Activated CD4-positive, alpha-beta T cell treated with anti-CD3 and anti-CD28 coated beads, Interleukin-10, Interleukin-2, amounts not matched to agents 100 ng/mL and 50 ng/mL, durations not matched to agents 16 hours and 8 hours (primary cell): ENCODE measurements around the gene MICAL3.

ENCODE experiments used
- DNase-seq: peaks from one replicate; pipeline ENCODE4 v3.0.0-alpha.2; 2020

MICAL3 gene

GRCh38 chr22:17864398-17865182 lies 159.8 kb downstream of the MICAL3 start:
- DNase-seq, result no peak

DNA sequence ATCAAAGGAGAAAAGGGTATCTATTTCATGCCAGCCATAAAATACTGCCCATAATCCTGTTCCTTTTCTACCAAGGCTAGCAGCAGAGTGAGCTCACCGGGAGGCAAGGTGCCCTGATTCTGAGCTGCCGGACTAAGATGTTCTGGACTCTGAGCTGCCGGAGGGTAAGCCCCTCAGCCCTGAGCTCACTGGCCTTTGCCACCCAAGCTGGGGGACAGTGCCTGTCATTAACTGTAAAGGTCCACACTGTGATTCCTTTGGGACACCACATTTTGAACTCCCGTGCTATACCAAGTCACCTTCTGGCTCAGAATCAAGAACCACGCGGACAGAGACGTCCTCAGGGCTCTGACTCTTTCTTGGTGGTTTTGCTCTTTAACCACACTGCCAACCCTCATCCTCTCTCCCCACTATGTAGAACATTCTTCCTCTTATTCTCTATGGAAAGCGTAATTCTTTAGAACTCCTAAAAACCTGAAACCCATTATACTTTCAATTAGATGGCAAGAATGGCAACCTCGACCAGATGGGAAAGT lies 161.6 kb downstream of the MICAL3 start:
- DNase-seq, result no peak

GRCh38 chr22:17861909-17862308 lies 162.5 kb downstream of the MICAL3 start:
- no peak for DNase-seq

GRCh38 chr22:17860220-17860965 lies 164.0 kb downstream of the MICAL3 start:
- DNase-seq, result no peak

GRCh38 chr22:17858033-17858432 lies 166.3 kb downstream of the MICAL3 start:
- DNase-seq, result peak; percentile 8

DNA sequence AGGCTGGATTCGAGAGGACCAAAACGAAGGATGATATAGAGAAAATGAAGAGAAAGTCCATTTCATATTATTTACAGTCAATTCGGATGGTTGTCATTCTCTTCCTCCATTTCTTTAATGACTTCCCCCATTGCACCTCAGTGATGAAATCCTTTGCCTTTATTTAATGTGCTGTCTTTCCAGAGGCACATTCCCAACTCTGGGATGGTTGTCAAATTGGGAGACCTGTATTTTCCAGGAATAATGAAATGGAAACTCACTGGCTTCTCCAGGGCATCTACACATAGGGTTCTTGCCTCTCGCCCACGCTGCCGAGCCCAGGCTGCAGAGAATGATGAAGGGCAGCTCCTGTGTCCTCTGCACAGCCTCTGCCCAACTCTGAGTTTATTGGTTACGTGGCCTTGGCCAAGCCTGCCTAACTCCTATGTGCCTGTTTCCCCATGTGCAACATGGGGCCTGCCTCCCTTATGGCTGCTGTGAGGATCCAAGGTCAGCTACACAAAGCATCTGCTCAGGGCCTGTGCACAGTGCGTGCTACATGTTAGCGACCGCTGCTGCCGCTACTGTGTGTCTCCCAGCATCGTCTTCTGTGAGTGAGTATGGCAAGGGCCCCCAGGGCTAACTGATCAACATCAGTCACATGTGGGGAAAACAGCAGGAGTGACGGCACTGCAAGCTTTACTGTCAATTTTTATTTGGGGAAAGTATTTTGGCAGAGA lies 168.6 kb downstream of the MICAL3 start:
- DNase-seq, result no peak

DNA sequence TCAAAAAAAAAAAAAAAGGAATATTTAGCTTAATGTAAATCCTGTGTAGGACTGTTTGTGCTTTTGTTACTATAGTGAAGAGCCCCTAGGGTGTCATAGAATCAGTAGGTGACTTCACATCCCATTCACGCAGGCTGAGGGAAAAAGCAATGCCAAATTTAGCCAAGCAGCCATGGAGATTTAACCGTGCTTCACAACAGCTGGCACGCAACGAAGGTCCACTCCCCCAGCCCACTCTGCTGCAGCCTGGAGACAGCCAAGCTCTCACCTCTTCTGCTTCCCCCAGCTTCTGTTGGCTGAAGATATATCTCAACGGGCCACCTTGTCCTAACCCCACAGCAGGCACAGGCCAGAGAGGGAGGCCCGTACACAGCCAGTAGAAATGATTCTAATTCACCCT lies 171.3 kb downstream of the MICAL3 start:
- no peak for DNase-seq

DNA sequence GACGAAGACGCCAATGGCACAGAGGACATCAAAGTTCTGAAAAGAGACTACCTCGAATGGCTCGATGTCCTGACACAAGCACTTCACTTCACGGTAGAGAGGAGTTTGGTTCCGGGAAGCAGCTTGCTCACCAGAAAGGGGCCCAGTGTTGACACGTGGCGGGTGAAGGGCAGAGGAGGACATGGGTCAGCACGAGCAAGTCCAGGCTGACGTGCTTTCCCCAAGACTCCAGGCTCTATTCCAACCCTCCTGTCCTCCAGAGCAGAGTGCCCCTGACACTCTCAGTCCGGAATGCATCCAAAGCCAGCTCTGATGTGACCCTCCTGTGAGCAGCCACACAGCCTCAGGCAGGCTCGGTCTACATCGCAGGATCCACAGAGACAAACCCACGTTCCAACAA lies 172.6 kb downstream of the MICAL3 start:
- DNase-seq, result no peak

- DNase-seq, result no peak
Observed at GRCh38 chr22:17847360-17848078, 176.8 kb downstream of the MICAL3 start.

- DNase-seq, result no peak
Observed at GRCh38 chr22:17846326-17846992, 177.9 kb downstream of the MICAL3 start.

- no peak for DNase-seq
Observed at GRCh38 chr22:17845790-17846189, 178.6 kb downstream of the MICAL3 start.

GRCh38 chr22:17845327-17845726 lies 179.0 kb downstream of the MICAL3 start:
- DNase-seq, result no peak

DNA sequence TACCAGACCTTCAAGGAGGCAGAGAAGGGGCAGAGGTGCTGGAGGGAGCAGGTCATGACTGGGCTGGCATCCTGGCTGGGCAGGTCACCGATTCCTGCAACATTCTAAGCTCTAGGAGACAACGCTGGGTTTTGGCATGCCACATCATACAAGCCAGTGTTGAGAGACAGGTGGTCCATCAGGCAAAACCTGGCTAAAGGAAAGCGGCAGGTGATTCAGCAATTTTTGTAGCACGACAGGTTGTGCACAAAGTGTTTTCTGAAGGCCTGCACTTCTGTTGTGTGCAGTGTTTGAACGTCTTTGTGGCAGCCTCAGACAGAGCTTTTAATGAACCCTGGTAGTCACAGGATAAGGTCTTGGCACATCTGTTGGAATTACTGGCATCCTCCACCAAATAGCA lies 180.2 kb downstream of the MICAL3 start:
- DNase-seq, result no peak

- DNase-seq, result peak; percentile 51
Observed at GRCh38 chr22:17842386-17842785, 182.0 kb downstream of the MICAL3 start.

- DNase-seq, result no peak
Observed at GRCh38 chr22:17841836-17842235, 182.5 kb downstream of the MICAL3 start.

DNA sequence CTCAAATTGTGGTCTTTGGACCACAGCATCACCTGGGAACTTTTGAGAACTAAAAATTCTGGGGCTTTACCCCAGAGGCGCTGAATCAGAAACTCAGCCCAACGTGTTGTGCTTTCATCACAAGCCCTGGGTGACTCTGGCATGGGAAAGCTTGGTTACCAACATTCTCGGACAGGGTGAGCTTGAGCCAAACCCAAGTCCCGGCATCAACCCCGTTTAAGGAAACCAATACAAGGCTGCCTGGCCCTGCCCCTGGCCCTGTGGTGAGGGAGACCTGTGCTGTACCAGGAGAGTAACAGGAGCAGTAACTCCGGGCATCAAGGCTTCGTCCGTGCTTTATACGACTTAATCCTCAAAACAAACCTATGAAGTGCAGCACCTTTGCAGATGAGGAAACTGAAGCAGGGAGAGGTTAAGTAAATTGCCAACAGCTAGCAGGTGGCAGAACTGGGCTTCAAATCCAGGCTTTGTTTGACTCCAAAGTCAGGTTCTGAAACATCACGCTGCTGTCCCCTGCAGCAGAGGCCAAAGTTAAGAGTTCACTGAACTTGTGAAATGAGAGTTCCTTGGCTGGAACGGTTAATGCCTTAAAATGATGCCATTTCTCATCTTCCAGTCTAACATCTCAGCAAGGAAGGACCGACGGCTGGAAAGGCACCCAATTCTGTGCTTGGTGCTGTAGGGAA lies 186.0 kb downstream of the MICAL3 start:
- DNase-seq, result no peak

GRCh38 chr22:17836992-17837742 lies 187.2 kb downstream of the MICAL3 start:
- no peak for DNase-seq

DNA sequence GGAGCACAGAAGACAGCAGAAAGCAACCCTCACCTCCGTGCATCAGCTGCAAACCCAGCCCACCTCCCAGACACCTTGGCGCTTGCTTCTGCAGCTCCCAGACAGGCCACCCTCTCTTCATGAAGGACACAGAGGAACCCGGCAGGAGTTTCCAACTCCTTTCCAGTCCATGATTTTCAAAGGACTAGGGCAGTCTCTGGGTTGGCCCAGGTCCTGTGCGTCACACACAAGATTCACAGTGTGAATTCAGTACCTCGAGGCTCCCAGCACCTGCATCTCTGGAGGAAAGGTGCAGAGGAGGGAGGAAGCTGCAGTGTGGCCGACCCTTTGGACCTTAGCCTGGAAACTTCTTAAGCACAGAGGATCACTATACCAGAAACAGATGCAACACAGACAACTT lies 189.1 kb downstream of the MICAL3 start:
- no peak for DNase-seq

DNA sequence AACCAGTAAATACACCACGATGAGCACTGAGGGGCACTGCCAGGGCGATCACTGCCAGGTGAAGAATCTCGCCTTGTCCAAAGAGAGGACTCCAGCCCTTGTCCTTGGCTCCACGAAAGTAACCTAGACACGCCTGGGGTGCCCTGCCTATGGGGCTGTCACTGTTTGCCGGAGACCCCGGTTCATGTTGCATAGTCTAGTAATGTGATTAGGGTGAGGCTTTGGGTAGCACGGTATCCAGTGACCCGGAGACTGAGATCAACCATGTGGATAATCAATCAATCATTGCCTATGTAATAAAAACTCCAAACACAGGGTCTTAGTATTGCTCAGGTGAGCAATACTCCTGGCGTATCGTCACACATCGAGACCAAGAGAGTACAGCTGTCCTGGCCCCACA lies 190.9 kb downstream of the MICAL3 start:
- DNase-seq, result no peak

DNA sequence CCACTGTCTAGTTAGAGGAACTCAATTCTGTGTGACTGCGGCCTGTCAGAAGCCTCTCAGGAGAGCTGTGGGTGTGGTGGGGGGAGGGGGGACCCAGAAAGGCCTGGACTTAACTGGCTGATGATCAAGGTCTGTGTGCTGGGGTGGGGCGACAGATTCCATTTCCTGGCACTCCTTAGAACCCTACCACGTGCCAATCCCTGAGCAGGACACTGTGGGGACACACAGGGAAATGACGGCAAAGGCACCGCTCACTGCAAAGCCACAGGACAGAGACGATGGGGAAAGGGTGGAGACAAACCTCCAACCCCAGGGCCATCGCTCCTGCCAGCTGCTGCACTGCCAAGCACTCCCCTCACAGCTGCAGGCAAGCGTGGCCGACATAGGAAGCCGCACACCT lies 191.7 kb downstream of the MICAL3 start:
- no peak for DNase-seq
